Stimulated activated CD8-positive, alpha-beta memory T cell treated with anti-CD3 and anti-CD28 coated beads, Interleukin-12 subunit alpha, Interleukin-12 subunit beta, amount 100 ng/mL, for 24 hours (primary cell): ENCODE measurements around the gene LRP5.
"Not testable (repeated sequence)": the region's sequence is repeated elsewhere in the genome, so short reads cannot be mapped to it uniquely, and the experiment has no call there.

Experiments
- DNase-seq: peaks from one replicate; pipeline ENCODE4 v3.0.0-alpha.2; 2020; ENCODE audit errors: extremely low read depth

LRP5 gene

DNA sequence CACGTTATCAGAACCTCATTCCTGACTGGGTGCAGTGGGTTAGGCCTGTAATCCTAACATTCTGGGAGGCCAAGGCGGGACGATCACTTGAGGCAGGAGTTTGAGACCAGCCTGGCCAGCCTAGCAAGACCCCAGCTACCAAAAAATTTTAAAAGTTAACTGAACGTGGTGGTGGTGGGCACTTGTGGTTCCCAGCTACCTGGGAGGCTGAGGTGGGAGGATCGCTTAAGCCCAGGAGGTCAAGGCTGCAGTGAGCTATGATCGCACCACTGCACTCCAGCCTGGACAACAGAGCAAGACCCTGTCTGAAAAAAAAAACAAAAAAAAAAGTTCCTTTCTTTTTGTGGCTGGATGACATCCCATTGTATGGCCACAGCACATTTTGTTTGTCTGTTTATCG is 80.4 kb downstream of the LRP5 start:
- no peak for DNase-seq

GRCh38 chr11:68396516-68396915 is 84.1 kb downstream of the LRP5 start:
- DNase-seq = no peak

GRCh38 chr11:68397256-68397655 is 84.9 kb downstream of the LRP5 start:
- DNase-seq = no peak

GRCh38 chr11:68398995-68399851 is 86.8 kb downstream of the LRP5 start:
- DNase-seq = no peak

- no peak for DNase-seq
Measured at GRCh38 chr11:68399916-68400315, 87.5 kb downstream of the LRP5 start.

DNA sequence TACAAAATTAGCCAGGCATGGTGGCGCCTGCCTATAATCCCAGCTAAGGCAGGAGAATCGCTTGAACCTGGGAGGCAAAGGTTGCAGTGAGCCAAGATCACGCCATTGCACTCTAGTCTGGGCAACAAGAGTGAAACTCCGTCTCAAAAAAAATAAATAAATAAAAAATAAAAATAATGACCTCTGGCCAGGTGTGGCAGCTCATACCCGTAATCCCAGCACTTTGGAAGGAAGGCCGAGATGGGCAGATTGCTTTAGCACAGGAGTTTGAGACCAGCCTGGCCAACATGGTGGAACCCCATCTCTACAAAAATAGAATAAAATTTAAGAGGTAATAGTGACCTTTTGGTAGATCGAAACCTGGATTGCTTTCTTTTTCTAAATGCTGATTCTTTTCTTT is 88.2 kb downstream of the LRP5 start:
- DNase-seq = not testable (repeated sequence)

DNA sequence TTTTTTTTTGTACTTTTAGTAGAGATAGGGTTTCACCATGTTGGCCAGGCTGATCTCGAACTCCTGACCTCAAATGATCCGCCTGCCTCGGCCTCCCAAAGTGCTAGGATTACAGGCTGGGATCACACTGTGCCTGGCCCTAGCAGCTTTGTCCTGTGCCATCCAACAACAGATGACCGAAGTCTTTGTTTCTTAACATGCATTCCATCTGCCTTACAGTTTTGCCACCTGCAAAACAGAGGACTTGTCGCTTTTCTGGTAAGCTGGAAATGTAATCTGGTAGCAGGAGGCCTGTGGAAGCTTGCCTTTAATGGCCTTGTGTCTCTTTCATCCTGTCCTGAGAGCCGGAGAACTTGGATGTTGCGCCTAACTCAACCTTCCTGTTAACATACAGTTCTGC is 89.5 kb downstream of the LRP5 start:
- no peak for DNase-seq

GRCh38 chr11:68402355-68403031 is 90.1 kb downstream of the LRP5 start:
- no peak for DNase-seq

GRCh38 chr11:68403424-68403823 is 91.0 kb downstream of the LRP5 start:
- no peak for DNase-seq

- DNase-seq = no peak
Measured at GRCh38 chr11:68403831-68404230, 91.4 kb downstream of the LRP5 start.

DNA sequence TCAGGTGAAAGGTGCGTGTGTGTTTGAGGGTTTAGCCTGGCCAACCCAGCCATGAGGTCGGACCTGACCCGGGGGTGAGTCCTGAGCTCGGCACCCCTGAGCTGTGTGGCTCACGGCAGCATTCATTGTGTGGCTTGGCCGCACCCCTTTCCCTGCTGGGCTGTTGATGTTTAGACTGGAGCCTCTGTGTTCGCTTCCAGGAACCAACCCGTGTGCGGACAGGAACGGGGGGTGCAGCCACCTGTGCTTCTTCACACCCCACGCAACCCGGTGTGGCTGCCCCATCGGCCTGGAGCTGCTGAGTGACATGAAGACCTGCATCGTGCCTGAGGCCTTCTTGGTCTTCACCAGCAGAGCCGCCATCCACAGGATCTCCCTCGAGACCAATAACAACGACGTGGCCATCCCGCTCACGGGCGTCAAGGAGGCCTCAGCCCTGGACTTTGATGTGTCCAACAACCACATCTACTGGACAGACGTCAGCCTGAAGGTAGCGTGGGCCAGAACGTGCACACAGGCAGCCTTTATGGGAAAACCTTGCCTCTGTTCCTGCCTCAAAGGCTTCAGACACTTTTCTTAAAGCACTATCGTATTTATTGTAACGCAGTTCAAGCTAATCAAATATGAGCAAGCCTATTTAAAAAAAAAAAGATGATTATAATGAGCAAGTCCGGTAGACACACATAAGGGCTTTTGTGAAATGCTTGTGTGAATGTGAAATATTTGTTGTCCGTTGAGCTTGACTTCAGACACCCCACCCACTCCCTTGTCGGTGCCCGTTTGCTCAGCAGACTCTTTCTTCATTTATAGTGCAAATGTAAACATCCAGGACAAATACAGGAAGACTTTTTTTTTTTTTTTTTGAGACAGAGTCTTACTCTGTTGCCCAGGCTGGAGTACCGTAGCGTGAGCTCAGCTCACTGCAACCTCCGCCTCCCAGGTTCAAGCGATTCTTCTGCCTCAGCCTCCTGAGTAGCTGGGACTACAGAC is 94.2 kb downstream of the LRP5 start:
- DNase-seq = no peak

- DNase-seq = no peak
Measured at GRCh38 chr11:68408512-68408911, 96.1 kb downstream of the LRP5 start.

GRCh38 chr11:68409748-68410344 is 97.5 kb downstream of the LRP5 start:
- DNase-seq = no peak

DNA sequence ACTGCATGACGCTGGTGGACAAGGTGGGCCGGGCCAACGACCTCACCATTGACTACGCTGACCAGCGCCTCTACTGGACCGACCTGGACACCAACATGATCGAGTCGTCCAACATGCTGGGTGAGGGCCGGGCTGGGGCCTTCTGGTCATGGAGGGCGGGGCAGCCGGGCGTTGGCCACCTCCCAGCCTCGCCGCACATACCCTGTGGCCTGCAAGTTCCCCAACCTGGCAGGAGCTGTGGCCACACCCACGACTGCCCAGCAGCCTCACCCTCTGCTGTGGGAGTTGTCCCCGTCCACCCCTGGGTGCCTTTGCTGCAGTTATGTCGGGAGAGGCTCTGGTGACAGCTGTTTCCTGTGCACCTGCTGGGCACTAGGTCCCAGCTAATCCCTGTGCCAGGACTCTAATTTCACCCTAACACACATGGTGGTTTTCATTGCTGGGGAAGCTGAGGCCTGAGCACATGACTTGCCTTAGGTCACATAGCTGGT is 99.2 kb downstream of the LRP5 start:
- DNase-seq = no peak

- peak; percentile 2 for DNase-seq
Measured at GRCh38 chr11:68412593-68413475, 100.4 kb downstream of the LRP5 start.

DNA sequence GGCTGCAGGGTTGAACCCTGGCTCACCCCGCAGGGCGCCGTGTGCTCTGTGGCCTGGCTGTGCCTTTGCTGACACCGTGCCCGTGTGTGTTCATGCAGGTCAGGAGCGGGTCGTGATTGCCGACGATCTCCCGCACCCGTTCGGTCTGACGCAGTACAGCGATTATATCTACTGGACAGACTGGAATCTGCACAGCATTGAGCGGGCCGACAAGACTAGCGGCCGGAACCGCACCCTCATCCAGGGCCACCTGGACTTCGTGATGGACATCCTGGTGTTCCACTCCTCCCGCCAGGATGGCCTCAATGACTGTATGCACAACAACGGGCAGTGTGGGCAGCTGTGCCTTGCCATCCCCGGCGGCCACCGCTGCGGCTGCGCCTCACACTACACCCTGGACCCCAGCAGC is 101.2 kb downstream of the LRP5 start:
- no peak for DNase-seq

DNA sequence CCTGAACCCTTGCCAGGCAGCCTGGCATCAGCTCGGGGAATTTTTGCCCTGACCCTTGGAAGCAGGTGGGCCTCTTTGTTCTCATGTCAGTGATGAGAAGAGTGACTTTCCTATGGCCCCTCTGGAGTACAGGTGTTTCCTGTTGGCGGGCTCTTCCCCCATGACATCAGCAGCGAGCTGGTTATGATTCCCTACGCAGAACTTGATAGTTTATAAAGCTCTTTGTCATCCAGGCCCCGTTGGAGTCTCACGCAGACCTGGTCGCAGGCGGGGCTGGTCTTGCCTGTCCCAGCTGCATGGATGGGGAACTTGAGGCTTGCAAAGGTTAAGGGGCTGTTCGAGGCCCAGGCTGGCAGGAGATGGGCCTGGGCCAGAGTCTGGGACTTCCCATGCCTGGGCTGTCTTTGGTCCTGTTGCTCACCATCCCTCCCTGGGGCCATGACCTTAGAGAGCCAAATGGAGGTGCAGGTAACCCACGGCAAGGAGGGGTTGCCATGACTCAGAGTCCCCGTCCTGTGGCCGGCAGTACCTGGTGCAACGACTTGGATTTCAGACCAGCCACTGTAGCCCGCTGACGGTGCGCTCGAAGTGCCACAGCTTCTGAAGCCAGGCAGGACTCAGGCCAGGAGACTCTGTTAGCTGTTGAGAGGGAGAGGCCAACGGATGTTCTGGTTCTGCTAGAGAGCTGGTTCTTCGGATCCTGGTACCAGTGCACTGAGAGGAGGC is 102.3 kb downstream of the LRP5 start:
- no peak for DNase-seq

- DNase-seq = no peak
Measured at GRCh38 chr11:68416070-68416578, 103.7 kb downstream of the LRP5 start.

DNA sequence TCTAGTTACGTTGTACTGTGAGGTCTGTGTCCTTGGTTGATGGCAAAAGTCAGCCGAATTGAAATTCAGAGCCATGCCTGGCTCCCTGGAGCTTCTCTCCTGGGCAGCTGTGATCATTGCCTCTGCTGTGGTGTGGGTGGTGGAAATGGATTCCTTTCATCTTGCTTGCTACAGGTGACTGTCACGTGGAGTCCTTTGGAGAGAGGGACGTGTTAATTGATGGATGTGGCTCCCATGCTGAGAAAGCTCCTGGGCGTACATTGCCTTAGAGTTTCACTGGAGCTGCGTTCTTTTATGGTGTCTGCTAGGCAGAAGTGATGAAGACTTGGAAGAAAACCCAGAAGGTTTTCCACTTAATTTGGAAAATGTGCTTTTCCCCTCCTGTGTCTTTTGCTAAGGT is 106.3 kb downstream of the LRP5 start:
- DNase-seq = no peak

- no peak for DNase-seq
Measured at GRCh38 chr11:68420171-68420570, 107.8 kb downstream of the LRP5 start.
